ENCODE measurements around the gene HOXD13. TPM values are rescaled to one million over a fixed set of nuclear protein-coding genes. Genes with fewer than 3 reads are reported as not detected.

Gene HOXD13
- polyA plus RNA-seq, 1 donor from 2014 or later: not detected

DNA sequence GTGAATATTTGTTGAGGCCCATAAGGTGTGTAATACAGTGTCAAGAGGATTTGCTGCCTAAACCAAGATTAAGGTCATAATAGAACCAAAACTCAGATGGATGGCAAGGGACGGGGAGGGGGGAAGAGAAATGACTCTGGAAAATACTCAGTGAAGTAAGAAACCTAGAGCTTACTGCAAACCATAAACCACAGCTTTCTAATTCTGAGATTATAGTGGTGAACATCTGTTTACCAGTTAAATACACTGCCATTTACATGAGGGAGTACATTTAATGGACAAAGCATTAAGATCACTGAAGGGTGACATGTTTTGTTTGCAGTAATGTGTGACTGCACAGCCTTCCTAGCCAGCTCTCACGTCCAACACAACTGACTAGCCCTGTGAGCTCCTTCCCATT lies 28.6 kb upstream of the HOXD13 start:
- H3K9ac ChIP-seq (ENCODE audit: low read length): no peak overlapping the region

DNA sequence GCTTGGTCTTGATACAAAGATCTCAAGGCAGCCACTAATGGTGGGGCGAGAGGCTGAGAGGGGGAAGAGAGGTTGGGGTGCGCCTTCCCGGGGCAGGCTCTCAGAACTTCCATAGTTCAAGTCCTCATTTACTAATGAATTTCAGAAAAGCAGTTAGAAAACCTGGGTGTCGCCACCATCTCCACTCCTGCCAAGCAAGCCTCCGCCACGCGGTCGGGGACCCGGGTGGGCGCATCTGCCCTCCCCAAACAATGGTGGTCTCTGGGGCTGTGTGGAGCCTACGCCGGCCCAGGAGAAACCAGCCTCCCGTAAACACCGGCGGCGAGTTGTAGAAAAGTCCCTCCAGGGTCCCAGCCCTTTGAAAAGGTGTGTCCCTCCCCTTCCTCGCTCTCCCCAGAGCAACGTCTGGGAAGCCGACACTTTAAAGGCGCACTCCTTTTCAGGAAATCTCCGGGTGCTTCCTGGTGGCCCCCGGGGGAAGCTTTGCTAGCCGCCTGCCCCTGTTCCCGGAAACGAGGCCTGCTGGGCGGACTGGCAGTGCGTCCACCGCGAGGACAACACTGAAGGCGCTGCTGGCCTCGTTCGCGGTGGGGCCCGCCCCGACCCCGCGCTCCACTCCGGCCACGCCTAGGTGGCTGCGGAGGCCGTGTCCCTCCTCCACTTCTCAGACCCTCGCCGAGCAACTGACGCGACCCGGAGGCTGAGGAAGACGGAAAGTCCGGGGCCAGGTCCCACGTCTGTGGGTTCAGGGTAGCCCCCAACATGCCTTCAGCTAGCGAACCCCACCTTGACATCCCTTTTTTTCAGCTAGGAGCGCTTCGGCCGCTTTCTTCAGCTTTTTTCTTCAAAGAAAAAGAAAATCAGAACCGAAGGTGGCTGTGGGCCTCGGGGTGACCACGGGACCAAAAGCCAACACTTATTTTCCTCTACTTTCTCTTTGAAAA lies 25.6 kb upstream of the HOXD13 start:
- peaks cover 4% of the 10 kb centered on the region for H3K9me3 ChIP-seq (ENCODE audit: low read length)
- peak overlapping the region; percentile 3 for H3K4me3 ChIP-seq (ENCODE audit: low read length)

More for the DNA sequence above, 28.6 kb upstream of the HOXD13 start:
- Histone ChIP-seq H3K79me2 (replicated peaks; ENCODE audit: insufficient read depth, low read length) (no peaks in the 10 kb centered on the region), H2AFZ (ENCODE audit: low read depth, low read length) (no peak overlapping the region), H3K9me2 (ENCODE audit: insufficient read depth, low read length) (no peaks in the 10 kb centered on the region), H3K4me3 (ENCODE audit: low read length) (no peak overlapping the region), H3K27ac (ENCODE audit: low read length) (no peak overlapping the region), H3K9me3 (ENCODE audit: low read length) (no peaks in the 10 kb centered on the region), H3K36me3 (ENCODE audit: insufficient read depth, low read length) (no peaks in the 10 kb centered on the region), H3K27me3 (ENCODE audit: insufficient read depth, low read depth, low read length) (peaks cover 82% of the 10 kb centered on the region), H3K4me2 (ENCODE audit: low read length) (no peak overlapping the region), H3F3A (ENCODE audit: insufficient read depth, low read length, poor library complexity, severe bottlenecking) (no peaks in the 10 kb centered on the region), H4K20me1 (ENCODE audit: insufficient read depth) (no peaks in the 10 kb centered on the region)
- no peak for TF ChIP-seq EP300 (conservative IDR thresholded peaks at IDR 0.05; ENCODE audit: poor library complexity, severe bottlenecking)
- TF ChIP-seq, protein P1, sequence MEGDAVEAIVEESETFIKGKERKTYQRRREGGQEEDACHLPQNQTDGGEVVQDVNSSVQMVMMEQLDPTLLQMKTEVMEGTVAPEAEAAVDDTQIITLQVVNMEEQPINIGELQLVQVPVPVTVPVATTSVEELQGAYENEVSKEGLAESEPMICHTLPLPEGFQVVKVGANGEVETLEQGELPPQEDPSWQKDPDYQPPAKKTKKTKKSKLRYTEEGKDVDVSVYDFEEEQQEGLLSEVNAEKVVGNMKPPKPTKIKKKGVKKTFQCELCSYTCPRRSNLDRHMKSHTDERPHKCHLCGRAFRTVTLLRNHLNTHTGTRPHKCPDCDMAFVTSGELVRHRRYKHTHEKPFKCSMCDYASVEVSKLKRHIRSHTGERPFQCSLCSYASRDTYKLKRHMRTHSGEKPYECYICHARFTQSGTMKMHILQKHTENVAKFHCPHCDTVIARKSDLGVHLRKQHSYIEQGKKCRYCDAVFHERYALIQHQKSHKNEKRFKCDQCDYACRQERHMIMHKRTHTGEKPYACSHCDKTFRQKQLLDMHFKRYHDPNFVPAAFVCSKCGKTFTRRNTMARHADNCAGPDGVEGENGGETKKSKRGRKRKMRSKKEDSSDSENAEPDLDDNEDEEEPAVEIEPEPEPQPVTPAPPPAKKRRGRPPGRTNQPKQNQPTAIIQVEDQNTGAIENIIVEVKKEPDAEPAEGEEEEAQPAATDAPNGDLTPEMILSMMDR (IDR thresholded peaks at IDR 0.05; ENCODE audit: poor library complexity, severe bottlenecking): no peak
- TF ChIP-seq TAF1 (IDR thresholded peaks at IDR 0.05; ENCODE audit: low read depth): no peak
- no peak for TF ChIP-seq SMC3 (conservative IDR thresholded peaks at IDR 0.05; ENCODE audit: poor library complexity)
- no peak for TF ChIP-seq EZH2 (IDR thresholded peaks at IDR 0.05; ENCODE audit: borderline replicate concordance, insufficient read depth, low read length, poor library complexity, severe bottlenecking)
- TF ChIP-seq, protein P2, sequence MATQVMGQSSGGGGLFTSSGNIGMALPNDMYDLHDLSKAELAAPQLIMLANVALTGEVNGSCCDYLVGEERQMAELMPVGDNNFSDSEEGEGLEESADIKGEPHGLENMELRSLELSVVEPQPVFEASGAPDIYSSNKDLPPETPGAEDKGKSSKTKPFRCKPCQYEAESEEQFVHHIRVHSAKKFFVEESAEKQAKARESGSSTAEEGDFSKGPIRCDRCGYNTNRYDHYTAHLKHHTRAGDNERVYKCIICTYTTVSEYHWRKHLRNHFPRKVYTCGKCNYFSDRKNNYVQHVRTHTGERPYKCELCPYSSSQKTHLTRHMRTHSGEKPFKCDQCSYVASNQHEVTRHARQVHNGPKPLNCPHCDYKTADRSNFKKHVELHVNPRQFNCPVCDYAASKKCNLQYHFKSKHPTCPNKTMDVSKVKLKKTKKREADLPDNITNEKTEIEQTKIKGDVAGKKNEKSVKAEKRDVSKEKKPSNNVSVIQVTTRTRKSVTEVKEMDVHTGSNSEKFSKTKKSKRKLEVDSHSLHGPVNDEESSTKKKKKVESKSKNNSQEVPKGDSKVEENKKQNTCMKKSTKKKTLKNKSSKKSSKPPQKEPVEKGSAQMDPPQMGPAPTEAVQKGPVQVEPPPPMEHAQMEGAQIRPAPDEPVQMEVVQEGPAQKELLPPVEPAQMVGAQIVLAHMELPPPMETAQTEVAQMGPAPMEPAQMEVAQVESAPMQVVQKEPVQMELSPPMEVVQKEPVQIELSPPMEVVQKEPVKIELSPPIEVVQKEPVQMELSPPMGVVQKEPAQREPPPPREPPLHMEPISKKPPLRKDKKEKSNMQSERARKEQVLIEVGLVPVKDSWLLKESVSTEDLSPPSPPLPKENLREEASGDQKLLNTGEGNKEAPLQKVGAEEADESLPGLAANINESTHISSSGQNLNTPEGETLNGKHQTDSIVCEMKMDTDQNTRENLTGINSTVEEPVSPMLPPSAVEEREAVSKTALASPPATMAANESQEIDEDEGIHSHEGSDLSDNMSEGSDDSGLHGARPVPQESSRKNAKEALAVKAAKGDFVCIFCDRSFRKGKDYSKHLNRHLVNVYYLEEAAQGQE (IDR thresholded peaks at IDR 0.05; ENCODE audit: borderline replicate concordance): no peak

More for the DNA sequence above, 25.6 kb upstream of the HOXD13 start:
- Histone ChIP-seq H3K9me2 (ENCODE audit: insufficient read depth, low read length) (no peaks in the 10 kb centered on the region), H3K27ac (ENCODE audit: low read length) (no peak overlapping the region), H3K4me2 (ENCODE audit: low read length) (no peak overlapping the region), H3K36me3 (ENCODE audit: insufficient read depth, low read length) (no peaks in the 10 kb centered on the region), H4K20me1 (ENCODE audit: insufficient read depth) (no peaks in the 10 kb centered on the region), H2AFZ (ENCODE audit: low read depth, low read length) (no peak overlapping the region), H3K27me3 (ENCODE audit: insufficient read depth, low read depth, low read length) (peaks cover 100% of the 10 kb centered on the region), H3K79me2 (replicated peaks; ENCODE audit: insufficient read depth, low read length) (no peaks in the 10 kb centered on the region), H3K9ac (ENCODE audit: low read length) (no peak overlapping the region), H3F3A (ENCODE audit: insufficient read depth, low read length, poor library complexity, severe bottlenecking) (no peaks in the 10 kb centered on the region)
- no peak for TF ChIP-seq RAD21 (conservative IDR thresholded peaks at IDR 0.05)
- TF ChIP-seq, protein P1 (IDR thresholded peaks at IDR 0.05; ENCODE audit: poor library complexity, severe bottlenecking): no peak
- TF ChIP-seq EZH2 (IDR thresholded peaks at IDR 0.05; ENCODE audit: borderline replicate concordance, insufficient read depth, low read length, poor library complexity, severe bottlenecking): peak; percentile 89
- no peak for TF ChIP-seq TAF1 (IDR thresholded peaks at IDR 0.05; ENCODE audit: low read depth)
- TF ChIP-seq, protein P2 (IDR thresholded peaks at IDR 0.05; ENCODE audit: borderline replicate concordance): no peak
